Measurements from ENCODE around the gene BPI. TPM values are rescaled to one million over a fixed set of nuclear protein-coding genes. Genes with fewer than 3 reads are reported as not detected.

Gene BPI
- total RNA-seq, 4 donors from 2014 or later = 0.65 TPM; not detected in 3

DNA sequence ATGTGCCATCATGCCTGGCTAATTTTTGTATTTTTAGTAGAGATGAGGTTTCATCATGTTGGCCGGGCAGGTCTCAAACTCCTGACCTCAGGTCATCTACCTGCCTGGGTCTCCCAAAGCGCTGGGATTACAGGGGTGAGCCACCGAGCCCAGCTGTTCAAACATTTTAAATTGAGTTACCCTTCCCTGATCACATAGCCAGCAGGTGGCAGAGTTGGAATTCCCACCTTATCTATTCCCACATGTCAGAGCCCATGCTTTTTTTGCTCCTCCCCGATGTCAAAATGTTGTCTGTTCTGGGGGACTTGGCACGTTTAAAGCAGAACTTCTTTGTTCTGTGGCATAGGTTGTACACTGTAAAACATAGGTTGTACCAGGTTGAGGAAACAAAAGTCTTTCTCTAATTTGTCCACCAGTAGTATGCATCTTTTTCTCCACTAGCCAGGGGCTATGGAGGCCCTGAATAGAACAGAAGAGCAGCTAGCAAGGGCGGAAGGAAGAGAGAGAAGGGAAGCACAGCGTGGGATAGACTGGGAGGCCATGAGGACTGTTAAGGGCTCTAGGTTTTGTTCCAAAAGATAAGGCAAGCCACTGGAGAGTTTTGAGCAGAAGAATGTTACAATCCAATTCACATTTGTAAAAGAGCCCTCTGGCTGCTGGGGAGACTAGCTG is 35.0 kb downstream of the BPI start:
- TF ChIP-seq, protein P1, sequence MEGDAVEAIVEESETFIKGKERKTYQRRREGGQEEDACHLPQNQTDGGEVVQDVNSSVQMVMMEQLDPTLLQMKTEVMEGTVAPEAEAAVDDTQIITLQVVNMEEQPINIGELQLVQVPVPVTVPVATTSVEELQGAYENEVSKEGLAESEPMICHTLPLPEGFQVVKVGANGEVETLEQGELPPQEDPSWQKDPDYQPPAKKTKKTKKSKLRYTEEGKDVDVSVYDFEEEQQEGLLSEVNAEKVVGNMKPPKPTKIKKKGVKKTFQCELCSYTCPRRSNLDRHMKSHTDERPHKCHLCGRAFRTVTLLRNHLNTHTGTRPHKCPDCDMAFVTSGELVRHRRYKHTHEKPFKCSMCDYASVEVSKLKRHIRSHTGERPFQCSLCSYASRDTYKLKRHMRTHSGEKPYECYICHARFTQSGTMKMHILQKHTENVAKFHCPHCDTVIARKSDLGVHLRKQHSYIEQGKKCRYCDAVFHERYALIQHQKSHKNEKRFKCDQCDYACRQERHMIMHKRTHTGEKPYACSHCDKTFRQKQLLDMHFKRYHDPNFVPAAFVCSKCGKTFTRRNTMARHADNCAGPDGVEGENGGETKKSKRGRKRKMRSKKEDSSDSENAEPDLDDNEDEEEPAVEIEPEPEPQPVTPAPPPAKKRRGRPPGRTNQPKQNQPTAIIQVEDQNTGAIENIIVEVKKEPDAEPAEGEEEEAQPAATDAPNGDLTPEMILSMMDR (IDR thresholded peaks at IDR 0.05; ENCODE audit: low read depth) = no peak

DNA sequence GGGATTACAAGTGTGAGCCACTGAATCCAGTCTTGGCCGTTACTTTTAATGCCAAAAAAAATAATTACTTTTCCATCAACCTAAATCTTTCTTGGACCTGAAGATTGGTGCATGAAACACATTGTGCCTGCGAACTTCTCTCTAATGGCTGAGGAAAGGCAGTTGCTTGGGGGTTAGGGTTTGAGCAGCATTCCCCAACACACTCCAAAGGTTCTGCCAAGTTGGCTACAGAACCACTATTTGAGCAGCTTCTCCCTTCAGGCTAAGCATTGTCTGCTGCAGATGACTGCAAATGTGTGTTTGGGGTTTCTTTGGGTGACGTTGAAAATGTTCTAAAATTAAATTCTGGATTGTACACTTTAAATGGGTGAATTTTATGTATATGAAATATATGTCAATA is 36.0 kb downstream of the BPI start:
- TF ChIP-seq, protein P1 (IDR thresholded peaks at IDR 0.05; ENCODE audit: low read depth) = no peak

DNA sequence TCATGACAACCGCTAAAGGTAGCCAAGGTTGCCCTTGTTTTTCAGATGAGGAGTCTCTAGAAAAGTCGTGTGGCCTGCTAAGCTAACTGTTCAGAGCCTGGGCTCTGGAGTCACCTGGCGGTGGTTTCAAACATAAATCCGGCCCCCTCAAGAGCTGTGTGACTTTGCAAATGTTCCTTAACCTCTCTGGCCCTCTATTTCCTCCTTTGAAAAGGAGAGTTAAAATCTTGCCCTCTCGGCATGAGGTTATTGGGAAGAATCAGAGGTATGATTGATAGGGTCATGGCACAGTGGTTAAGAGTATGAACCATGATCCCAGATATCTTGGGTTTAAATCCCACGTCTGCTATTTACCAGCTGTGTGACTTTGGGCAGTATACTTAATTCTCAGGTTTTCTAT is 36.7 kb downstream of the BPI start:
- TF ChIP-seq, protein P1 (IDR thresholded peaks at IDR 0.05; ENCODE audit: low read depth) = no peak

DNA sequence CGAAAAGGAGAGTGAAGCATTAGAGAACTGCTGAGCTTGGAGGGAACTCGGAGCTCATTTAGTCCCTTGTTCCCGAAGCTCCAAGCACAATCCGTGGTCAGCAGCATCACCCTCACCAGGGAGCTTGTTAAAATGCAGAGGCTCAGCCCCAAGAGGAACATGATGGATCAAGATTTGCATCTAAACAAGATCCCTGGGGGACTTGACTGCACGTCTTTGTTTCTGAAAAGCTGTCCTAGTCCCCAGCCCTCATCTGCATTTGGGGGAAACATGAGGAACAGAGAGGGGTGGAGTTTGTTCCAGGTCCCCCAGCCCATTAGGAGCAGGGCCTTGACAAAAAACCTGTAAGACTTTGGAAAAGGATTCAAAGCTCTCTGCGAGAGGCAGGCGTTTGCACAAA is 38.3 kb downstream of the BPI start:
- TF ChIP-seq, protein P1 (IDR thresholded peaks at IDR 0.05; ENCODE audit: low read depth) = no peak

DNA sequence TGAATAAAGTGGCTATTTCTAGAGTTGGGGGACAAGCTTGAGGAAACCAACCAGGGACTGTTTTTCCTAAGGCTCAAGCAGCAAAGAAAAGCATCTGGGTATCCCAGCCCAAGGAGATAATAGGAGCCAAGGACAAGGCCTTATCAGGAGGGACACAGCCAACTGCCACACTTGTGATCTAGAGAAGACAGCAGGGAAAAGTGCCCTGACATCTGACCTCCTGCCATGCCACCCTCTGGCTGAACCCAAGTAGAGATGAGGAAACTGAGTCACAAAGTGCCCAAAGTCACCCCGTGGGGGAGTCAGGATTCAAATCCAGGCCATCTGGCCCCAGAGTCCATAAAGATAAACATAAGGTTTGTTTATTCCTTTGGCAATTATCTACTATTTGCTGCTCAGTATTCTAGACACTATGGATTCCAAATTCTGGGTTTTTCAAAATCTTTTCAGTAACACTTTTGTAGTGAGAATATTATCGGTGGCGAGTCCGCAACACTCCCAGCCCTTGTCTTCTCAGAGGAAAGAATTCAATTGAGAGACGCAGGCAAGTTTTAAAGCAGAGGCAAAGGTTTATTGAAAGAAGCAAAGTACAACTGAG is 38.9 kb downstream of the BPI start:
- TF ChIP-seq, protein P1 (IDR thresholded peaks at IDR 0.05; ENCODE audit: low read depth) = no peak

DNA sequence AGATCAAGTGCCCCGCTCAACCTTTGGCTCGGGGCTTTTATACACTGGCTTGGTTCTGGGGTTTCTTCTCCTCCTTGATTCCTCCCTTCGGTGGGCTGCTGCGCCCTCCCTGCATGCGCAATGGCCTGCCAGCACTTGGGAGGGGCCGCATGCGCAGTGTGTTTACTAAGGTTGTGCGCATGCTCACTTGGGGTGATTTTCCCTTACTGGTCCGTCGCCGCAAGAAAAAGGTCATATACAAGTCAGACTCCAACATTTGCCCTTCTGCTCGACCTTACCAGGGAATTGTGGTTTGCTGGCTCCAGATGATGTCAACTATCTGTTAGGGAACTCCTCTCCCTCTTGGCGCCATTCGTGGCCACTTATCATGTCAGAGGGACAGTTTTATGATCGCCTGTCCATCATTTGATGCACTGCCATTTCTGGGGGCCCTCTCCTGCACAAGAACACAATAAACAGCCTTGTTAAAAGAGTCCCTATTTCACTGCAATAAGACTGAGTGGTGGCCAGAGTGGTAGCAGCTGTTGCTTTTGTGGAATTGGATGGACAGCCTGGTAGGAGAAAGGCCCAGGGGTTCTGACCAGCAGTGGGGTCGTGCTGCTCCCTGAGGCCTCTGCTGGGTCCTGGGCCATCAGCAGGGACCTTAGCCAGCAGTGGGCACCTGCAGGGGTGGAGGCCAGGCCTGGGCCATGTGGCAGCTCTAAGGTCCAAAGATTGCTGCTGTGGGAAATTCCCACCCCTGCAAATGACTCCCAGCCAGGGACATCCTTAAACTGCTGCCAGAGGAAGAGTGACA is 39.6 kb downstream of the BPI start:
- TF ChIP-seq, protein P1 (IDR thresholded peaks at IDR 0.05; ENCODE audit: low read depth) = no peak

DNA sequence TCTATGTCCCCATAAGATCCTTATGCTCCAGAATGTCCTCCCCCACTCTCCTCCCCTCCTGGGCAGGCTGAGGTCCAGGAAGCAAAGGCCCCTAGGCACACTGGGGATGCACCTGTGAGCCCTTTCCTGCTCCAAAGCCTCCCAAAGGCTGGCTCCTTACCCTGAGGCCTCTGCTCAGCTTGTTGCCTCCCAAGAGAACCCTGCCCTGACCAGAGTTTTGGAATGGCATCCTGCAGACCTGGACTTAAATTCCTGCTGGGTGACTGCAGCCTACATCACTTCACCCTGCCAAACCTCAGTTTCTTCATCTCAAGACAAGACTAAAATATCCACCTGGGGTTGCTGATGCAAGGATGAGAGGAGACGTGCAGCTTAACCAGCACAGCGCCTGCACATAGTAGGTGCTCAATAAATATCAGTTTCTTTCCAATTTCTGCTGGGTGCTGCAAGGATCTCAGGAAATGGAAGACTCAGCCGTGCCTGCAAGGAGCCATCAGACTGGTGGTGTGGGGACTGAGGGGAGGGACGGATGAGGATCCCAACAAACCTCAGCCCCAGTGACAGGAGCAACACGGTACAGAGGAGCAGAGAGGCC is 40.2 kb downstream of the BPI start:
- TF ChIP-seq, protein P1 (IDR thresholded peaks at IDR 0.05; ENCODE audit: low read depth) = no peak
